DMS153 treated with DMSO at 0.1 percent for 48 hours (cell line): Measurements from ENCODE around the gene RIN1.

Experiments
- DNase-seq: peaks from one replicate; lab custom pipeline; 2025; ENCODE audit not compliant: unreplicated experiment; lab: John Stamatoyannopoulos, UW

Gene RIN1

DNA sequence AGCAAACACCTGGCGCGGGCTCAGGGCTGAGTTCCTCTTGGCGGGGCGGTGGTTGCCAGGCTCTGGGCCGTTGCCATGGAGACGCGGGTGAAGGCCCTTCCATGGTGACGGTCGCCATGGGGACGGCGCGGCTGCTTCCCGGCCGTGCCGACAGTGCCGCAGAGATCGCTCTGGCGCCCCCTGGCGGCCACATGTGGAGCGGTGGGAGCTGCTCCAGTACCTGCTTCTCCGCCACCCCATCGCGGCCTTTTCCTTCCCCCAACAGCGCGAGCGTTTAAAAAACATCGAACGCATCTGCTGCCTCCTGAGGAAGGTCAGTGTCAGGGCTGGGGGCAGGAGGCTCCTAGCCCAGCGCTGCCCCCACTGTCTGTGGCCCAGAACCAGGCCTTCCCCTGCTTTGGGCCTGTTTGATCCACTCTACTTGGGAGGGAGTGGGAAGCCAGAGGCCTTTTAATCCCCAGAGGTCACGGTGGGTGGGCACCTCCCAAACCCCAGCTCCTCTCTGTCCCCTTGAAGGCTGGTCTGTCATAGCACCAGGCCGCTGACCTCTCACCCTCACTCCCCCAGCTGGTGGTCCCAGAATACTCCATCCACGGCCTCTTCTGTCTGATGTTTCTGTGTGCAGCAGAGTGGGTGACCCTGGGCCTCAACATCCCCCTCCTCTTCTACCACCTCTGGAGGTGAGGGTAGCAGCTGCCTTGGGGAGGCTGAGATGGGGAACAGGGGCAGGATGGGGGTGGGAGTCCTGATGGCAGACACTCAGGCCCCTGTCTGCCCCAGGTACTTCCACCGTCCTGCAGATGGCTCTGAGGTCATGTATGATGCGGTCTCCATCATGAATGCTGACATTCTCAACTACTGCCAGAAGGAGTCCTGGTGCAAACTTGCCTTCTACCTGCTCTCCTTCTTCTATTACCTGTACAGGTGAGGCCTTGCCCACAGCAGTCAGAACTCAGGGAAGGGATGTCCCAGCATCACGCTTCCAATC, 53.5 kb downstream of the RIN1 start:
- DNase-seq = peak; percentile 92
